GM10847 (cell line): ENCODE results near the gene CRACR2B.

Experiments
- POLR2A ChIP-seq: IDR thresholded peaks from 2 replicates; pipeline ENCODE4 v1.6.1; 2011; ENCODE audit not compliant: insufficient read length; ENCODE audit errors: extremely low read depth

Gene CRACR2B

GRCh38 chr11:827897-828192 is at the start of gene CRACR2B:
Gene CRACR2B (plus strand): TSS chr11:827919. CDS start chr11:828608, 689 bp downstream.
- TF ChIP-seq POLR2A: no peak

DNA sequence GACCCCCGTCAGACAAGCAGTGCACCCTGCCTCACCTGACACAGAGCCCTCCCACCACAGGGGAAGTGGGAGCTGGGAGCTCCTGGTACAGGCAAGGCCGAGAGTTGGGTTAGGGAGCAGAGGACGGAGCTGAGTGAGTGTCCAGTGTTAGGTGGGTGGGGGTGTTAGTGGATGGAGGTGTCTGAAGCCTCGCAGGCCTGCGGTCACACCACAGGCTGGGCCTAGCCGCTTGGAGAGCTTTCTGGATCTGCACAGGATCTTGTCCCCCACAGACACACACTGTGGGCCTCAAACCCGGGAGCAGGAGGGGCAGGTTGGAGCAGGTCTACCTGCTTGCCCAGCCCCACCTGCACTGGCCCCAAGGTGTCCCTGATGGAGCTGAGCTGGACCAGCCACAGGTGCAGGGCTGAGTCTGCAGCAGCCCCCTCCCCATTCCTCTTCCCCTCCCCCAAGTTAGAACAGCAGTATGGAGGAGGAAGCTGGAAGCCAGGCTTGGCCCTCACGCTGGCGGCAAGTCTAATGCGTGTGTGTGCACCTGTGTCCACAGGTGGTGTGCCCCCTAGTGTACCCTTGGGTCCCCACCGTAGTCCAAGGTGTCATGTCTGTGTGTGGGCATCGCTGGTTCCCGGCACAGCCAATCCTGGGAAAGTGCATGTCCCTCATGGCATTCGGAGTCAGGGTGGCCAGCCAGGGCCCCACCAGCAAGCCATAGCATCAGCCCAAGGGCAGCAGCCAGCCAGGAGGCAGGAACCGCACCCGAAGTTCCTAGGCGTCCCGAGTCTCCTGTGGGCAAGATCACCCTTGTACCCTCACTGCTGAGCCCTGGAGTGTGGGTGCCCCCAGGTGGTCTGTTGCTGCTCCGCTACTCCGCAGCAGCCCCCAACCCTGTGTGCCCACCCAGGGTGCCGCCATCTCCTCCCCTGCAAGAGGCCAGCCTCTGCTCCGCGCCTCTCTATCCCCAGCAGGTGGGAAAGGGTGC is 48.5 kb upstream of the CRACR2B start:
- no peak for TF ChIP-seq POLR2A

GRCh38 chr11:779955-780532 is 47.7 kb upstream of the CRACR2B start:
- TF ChIP-seq POLR2A: no peak

DNA sequence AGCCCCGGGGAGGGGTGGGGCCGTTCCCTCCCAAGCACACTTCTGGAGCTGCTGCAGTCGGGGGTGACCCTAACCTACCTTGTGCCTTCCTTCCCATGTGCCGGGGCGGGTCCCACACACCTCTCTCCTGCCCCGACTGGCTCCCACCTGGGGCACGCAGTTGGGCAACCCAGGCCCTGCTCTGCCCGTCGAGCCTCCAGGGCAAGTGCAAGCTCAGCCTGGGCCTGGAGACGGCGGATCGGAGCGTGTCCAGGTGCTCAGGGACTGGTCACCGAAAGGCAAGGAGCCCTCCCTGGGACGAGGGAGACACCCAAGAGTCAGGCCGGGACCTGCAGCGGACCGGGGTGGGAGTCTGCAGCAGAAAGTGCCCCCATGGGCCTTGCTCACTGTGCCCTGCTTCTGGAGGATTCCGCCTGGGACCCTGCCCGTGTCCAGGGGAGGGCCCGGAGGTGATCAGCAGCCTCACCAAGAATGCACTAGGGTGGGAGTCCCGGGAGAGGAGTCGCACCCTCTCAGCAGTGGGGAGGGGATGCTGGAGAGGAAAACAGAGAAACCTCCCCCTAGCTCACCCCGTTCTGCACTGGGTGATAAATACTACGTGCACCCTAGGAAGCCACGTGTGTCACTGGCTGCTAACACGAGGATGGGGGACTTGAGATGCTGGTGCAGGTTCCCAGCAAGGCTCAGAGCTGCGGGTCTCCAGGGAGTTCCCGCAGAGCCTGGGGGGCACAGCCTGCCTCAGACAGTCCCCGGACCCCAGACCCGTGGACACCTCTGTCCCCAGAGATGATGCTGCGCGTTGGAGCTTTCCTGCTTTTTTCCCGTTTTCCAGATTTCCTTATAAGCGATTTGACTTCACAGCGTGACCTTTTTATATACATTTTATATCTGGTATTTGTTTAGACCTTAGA is 45.2 kb upstream of the CRACR2B start:
- no peak for TF ChIP-seq POLR2A

GRCh38 chr11:783581-784015 is 44.1 kb upstream of the CRACR2B start:
- TF ChIP-seq POLR2A: no peak

DNA sequence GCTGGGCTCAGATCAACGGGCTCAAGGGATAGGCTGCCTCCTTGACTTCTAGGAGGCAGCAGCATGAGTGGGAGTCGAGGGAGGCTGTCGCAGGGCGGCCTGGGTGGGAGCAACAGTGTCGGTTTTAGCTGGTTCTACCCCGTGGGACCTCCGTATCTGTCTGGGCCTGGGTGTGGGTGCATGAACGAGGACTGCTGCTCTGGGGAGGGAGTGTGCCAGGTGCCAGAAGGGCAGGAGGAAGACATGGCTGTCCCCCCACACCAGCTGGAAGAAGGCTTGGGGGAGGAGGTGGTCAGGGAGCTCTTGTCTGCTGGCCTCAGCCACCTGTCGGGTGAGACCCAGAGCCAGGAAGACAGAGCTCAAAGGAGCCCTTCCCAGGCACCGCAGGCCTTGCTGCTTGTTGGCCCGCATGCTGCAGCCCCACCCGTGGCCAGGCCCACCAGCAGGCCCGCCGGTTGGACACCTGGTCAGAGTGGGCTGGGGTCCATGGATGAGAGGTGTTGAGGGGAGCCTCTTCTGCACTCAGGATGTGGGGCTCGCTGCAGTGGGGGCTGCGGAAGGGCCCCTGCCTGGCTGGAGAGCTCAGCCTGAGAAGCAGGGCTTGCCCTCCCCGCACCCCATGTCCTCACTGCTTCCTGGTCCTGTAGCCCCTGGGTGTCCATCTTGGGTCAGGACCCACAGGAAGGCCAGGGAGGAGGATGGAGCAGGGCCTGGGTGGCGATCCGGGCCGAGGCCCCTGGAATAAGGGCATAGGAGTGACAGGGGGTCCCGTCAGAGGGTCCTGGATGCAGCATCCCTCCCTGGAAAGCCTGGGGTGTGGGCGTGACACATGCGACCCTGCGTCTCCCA is 41.3 kb upstream of the CRACR2B start:
- no peak for TF ChIP-seq POLR2A

- no peak for TF ChIP-seq POLR2A
These were observed 40.5 kb upstream of the CRACR2B start for GRCh38 chr11:787084-787675.

GRCh38 chr11:788009-788640 is 39.6 kb upstream of the CRACR2B start:
- no peak for TF ChIP-seq POLR2A

- TF ChIP-seq POLR2A: no peak
These were observed 38.5 kb upstream of the CRACR2B start for GRCh38 chr11:788953-789940.

- no peak for TF ChIP-seq POLR2A
These were observed 37.8 kb upstream of the CRACR2B start, which contains the start of gene CEND1 for GRCh38 chr11:789943-790342. Gene CEND1 (minus strand): TSS chr11:790090. CDS start chr11:788576, 1,514 bp downstream.

GRCh38 chr11:790721-791564 is 36.8 kb upstream of the CRACR2B start:
- no peak for TF ChIP-seq POLR2A

DNA sequence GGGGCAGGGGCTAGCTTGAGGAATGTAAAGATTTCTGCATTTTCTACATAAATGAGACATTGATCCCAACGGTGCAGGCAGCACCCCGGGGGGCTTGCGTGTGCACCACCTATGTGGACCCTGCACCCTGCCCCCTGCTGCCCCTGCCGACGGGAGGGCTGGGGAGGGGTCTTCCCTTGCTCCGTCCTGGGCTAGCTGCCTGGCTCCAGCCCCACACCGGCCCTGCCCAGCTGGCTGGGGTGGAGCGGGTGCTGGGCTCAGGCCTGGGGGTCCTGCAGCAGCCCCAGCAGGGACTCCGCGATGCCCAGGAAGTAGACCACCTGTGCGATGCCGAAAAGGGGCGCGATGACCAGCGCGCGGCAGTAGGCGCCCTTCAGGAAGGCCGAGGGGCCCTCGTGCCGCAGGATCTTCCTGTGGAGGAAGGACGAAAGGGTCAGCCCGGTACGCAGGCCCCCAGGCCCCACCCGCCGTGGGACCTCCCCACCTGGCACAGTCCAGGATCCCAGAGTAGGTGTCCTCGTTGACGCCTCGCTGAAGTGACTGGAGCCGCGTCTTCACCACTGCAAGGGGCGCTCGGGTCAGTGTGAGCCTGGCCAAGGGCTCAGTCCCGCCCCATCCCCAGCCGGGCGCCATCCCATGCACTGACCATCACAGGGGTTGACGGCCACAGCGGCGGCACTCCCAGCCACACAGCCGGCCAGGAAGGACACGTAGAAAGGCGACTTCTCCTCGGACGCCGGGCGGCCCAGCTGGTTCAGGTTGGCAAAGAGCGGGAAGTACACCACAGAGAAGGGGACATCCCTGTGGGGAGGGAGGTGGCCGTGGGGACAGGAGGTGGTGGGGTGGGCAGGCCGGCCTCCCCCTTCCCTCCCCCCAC is 35.8 kb upstream of the CRACR2B start:
- no peak for TF ChIP-seq POLR2A
